HFF-Myc (cell line): ENCODE data around the gene COPZ2.

Source experiments
- DNase-seq: peaks from one replicate; pipeline ENCODE4 v3.0.0-alpha.2; 2011; ENCODE audit warnings: low read depth; ENCODE audit errors: extremely low read depth
- H3K4me3 ChIP-seq: replicated peaks from 2 replicates; pipeline ENCODE4 v1.5.1; 2011; ENCODE audit warnings: low read depth, mild to moderate bottlenecking, control low read depth, low read length
- CTCF ChIP-seq: IDR thresholded peaks from 2 replicates; pipeline ENCODE4 v1.5.1; 2012; ENCODE audit warnings: mild to moderate bottlenecking, low read depth, low read length, control low read depth; ENCODE audit errors: missing control alignments

The COPZ2 gene

GRCh38 chr17:47987240-47987835 lies 50.3 kb downstream of the COPZ2 start:
- DNase-seq, result no peak
- H3K4me3 ChIP-seq, result no peak overlapping the region

GRCh38 chr17:47986520-47986919 lies 51.1 kb downstream of the COPZ2 start:
- no peak overlapping the region for H3K4me3 ChIP-seq
- TF ChIP-seq CTCF, result no peak
- no peak for DNase-seq

More at GRCh38 chr17:47987240-47987835, 50.3 kb downstream of the COPZ2 start:
- no peak for TF ChIP-seq CTCF

- no peak overlapping the region for H3K4me3 ChIP-seq
- TF ChIP-seq CTCF, result no peak
- DNase-seq, result no peak
Observed at GRCh38 chr17:47983492-47984223, 53.9 kb downstream of the COPZ2 start.

GRCh38 chr17:47982645-47983390 lies 54.8 kb downstream of the COPZ2 start:
- no peak overlapping the region for H3K4me3 ChIP-seq
- no peak for DNase-seq
- no peak for TF ChIP-seq CTCF

- no peak overlapping the region for H3K4me3 ChIP-seq
- no peak for TF ChIP-seq CTCF
- DNase-seq, result no peak
Observed at GRCh38 chr17:47982091-47982617, 55.4 kb downstream of the COPZ2 start.

GRCh38 chr17:47981462-47981861 lies 56.1 kb downstream of the COPZ2 start:
- TF ChIP-seq CTCF, result no peak
- DNase-seq, result no peak
- H3K4me3 ChIP-seq, result no peak overlapping the region
